SK-MEL-5 (cell line): Measurements from ENCODE around the gene NCDN. TPM values are rescaled to one million over a fixed set of nuclear protein-coding genes. Genes with fewer than 3 reads are reported as not detected.

ENCODE experiments used
- DNase-seq: peaks from one replicate; pipeline ENCODE4 v3.0.0-alpha.2; 2016; ENCODE audit warnings: low read depth, low spot score
- in situ Hi-C: cut with HindIII; loops from 2 replicates; pipeline ENCODE4 v1.10.0; 2016; ENCODE audit warnings: low sequenced_read_pairs, high pct_unique_total_duplicates, low pct_unique_long_range_greater_than_20kb
- polyA plus RNA-seq, 2 experiments: library from polyadenylated mRNA; depleted of rRNA; stranded (reverse); fragments of >200 nt; gene quantifications; 2 replicates each; pipeline ENCODE4 v1.2.3, GENCODE V29; 2015
- total RNA-seq: library from RNA; depleted of rRNA; stranded (reverse); fragments of >200 nt; shearing (Covaris generic); gene quantifications from 2 replicates; pipeline ENCODE4 v1.2.3, GENCODE V29; 2014; rRNA removed

The NCDN gene, protein sequence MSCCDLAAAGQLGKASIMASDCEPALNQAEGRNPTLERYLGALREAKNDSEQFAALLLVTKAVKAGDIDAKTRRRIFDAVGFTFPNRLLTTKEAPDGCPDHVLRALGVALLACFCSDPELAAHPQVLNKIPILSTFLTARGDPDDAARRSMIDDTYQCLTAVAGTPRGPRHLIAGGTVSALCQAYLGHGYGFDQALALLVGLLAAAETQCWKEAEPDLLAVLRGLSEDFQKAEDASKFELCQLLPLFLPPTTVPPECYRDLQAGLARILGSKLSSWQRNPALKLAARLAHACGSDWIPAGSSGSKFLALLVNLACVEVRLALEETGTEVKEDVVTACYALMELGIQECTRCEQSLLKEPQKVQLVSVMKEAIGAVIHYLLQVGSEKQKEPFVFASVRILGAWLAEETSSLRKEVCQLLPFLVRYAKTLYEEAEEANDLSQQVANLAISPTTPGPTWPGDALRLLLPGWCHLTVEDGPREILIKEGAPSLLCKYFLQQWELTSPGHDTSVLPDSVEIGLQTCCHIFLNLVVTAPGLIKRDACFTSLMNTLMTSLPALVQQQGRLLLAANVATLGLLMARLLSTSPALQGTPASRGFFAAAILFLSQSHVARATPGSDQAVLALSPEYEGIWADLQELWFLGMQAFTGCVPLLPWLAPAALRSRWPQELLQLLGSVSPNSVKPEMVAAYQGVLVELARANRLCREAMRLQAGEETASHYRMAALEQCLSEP
- total RNA-seq, result 13.4 and 16.2 TPM in 2 replicates
- 52.8 and 59.0 TPM in 2 replicates for polyA plus RNA-seq (2015; cell fraction: cytosol; rRNA removed)
- polyA plus RNA-seq (2015; cell fraction: nucleus; rRNA removed), result 45.8 and 48.9 TPM in 2 replicates

DNA sequence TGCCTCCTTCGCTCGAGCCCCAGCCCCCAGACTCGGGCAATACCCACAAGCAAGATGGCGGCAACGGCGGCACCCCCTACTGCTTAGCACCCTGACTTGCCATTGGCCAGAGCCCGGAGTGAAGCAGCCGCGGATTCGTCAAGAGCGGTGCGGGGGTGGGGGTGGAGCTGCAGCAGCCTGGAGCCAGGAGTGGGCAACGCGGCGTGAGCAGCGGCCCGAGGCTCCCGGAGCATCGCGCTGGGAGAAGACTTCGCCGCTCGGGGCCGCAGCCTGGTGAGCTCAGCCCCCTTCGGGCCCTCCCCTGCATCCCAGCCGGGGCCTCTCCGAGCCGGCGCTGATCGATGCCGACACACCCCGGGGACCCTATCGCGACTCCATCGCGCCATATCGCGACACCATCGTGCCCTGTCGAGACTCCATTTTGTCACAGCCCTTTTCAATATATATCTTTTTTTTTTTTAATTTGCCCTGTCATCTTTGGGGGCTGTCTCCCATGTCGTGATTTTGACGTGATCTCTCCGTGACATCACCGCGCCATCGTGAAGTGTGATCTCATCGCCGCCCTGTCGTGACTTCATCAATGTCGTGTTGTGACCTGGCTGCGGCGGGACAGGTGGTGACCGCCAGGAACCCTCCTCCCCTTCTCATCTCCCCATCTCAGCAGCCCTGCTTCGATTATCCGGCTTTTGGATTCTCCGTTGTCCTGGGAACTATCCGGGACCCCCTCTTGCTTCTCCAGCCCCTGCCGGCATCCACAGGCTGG, at the start of gene NCDN:
Gene NCDN (plus strand): TSS at position 189 of the 763 bp plus-strand sequence. CDS start 392 bp downstream, at position 581.
- DNase-seq, result peak; percentile 95
- in situ Hi-C loops, result no loop called here

DNA sequence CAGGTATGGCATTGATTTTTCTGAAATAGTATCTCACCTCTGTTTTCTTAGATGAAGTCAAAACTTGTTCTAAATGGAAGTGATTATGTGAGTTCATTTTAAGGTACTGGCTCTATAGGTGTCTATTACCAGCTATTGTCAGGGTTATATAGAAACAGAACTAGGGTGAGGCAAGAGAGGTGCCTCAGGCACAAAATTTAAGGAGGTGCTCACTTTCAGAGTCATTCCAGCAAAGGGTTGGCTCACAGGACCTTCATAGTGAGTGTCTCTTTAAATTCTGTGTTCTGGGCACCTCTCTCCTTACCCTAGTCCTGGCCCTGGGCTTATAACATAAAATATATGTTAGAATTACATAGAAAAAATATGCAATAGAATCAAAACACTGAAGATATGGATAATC, 49.7 kb upstream of the NCDN start:
- no peak for DNase-seq
- in situ Hi-C loops, result no loop called here

DNA sequence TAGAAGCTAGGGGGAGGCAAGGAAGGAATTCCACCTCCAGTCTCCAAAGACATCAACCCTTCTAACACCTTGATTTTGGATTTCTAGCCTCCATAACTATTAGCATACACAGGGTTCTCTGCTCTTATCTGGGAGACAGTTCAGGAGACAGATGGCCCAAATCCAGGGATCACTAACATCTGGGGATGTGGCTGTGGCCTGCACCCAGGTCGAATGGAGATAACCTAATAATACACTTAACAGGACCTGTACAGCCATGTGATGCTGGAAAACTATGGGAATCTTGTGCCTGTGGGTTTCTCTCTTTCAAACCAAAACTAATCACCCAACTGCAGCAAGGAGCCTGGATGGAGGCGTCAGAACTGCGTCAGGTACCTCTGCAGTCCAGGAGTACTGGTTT, 48.0 kb upstream of the NCDN start:
- DNase-seq, result no peak
- in situ Hi-C loops, result no loop called here

DNA sequence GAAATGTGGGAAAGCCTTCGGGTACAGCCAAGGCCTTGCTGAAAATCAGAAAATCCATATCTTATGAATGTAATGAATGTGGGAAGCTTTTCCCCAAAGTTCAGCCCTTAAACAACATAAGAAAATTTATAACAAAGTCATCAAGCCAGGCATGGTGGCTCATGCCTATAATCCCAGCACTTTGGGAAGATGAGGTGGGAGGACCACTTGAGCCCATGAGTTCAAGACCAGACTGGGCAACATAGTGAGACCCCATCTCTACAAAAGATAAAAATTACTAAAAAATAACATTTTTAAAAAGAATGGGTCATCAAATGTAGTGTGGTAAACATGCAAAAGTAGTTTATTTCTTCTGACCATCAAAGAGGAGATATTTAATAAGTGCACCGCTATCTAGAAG, 46.3 kb upstream of the NCDN start:
- in situ Hi-C loops, result no loop called here
- no peak for DNase-seq

DNA sequence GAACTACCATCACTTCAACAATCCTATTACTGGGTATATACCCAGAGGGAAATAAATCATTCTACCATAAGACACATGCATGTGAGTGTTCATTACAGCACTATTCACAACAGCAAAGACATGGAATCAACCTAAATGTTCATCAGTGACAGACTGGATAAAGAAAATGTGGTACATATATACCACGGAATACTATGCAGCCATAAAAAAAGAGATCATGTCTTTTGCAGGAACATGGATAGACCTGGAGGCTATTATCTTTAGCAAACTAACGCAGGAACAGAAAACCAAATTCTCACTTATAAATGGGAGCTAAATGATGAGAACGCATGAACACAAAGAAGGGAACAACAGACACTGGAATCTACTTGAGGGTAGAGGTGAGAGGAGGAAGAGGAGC, 39.4 kb upstream of the NCDN start:
- in situ Hi-C loops, result no loop called here
- no peak for DNase-seq

DNA sequence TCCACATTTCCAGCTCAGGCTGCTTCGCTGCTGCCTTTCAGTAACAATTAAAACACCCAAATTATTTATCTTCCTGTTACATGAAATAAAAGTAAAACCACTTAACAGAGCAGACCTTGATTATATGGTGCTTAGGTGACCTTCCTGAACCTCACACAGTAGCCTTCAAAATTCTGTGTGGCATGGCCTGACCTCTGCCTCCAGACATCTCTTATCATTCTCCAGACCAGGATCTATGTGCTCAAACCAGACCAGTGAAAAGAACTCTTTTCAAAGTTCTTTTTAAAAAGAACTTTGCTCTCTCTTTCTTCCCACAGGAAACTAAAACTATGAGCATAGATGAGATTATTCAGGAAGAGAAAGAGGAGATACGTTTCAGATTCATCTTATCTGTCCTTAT, 38.2 kb upstream of the NCDN start:
- DNase-seq, result no peak
- in situ Hi-C loops, result no loop called here

DNA sequence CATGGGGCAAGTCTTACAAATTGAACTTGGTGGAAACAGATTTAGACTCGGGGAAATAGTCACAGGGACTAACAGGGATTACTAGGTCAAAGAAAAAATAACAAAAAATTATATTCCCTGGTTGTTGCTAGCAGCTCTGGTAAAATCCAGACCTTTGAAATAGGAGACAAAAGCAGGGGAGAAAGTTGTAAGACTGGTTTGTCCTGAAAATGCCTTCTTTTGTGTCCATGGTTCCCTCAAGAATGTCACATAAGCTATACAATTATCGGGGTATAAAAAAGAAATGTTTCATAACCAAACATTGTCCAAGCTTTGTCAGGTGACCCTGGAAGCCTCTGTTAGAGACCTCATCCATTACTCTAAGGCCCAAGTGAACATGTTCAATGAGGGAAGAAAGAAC, 33.5 kb upstream of the NCDN start:
- in situ Hi-C loops, result no loop called here
- DNase-seq, result no peak

DNA sequence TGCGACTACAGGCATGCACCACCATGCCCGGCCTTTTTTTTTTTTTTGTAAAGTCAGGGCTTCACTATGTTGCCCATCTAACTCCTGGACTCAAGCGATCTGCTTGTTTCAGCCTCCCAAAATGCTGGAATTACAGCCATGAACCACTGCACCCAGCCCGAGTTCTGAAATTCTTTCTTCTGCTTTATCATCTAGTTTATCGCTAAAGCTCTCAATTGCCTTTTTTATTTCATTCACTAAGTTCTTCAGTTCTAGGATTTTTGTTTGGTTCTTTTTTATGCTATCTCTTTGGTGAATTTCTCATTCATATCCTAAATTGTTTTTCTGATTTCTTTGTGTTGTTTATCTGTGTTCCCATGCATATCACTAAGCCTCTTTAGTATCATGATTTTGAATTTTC, 27.4 kb upstream of the NCDN start:
- in situ Hi-C loops, result no loop called here
- no peak for DNase-seq

DNA sequence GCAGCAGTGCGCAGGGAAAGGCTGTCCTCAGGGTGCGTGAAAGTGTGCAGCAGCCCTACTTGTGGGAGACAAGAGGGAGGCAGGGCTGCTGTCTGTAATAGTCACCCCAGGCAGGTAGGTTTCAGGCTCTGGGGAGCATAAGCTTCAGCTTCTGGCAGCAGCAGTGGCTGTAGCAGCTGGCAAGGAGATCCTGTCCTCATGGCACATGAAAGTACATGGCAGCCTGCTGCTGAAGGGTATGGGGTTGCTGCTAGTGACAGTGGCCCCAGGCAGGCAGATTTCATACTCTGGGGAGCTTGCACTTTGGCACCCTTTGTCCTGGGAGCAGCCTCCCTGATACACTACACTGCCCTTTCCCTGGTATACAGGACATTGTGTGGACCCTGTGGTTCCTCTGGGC, 26.7 kb upstream of the NCDN start:
- DNase-seq, result no peak
- in situ Hi-C loops, result no loop called here

DNA sequence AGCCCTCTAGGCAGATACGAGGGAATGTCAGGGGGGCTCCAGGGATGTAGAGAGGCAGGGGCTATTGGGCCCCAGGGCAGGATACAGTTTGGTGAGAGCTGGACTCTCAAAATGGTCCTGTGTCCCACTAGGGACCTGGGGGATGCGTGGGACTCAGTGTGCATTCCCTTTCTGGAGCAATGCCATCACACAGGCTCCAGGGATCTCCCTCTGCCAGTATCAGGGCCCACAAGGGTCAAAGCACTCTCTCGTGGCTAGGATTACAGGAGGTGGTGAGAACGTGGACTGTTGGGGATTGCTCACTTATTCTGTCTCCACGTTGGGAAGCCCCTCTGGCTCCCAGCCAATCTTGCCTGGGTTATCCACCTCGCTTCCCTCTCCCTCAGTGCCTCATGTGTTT, 26.2 kb upstream of the NCDN start:
- no peak for DNase-seq
- in situ Hi-C loops, result no loop called here

DNA sequence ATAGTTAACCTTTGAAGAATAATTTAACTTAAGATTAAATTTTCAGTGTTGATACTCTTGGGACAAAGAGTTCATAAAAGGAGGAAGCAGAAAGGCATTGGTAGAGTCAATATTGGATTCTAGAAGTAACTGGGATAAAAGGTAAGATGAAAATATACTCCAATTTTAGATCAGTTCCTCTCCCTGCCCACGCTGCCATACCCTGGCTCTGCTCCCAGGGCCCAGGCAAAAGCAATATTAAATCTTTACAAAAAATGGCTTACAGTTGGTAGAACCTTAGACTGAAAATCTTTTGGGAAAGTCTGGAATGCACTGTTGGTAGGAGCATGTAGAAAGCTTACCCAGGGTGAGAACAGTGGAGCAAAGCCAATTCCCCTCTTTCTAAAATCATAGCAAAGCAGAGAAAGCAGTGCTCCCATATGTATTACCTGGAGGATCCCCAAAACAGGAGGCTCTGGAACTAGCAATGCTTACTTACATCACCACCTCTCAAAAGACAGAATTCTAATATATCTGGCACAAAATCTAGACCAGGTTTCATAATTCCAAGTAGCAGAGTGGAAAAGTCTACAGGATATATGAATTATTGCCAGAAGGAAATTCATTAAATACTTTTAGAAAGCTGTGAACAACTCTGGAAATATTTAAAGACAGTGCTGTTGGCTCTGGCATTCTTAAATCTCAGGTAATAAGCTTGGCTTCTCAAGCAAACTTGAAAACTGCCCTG, 24.9 kb upstream of the NCDN start:
- in situ Hi-C loops, result no loop called here

DNA sequence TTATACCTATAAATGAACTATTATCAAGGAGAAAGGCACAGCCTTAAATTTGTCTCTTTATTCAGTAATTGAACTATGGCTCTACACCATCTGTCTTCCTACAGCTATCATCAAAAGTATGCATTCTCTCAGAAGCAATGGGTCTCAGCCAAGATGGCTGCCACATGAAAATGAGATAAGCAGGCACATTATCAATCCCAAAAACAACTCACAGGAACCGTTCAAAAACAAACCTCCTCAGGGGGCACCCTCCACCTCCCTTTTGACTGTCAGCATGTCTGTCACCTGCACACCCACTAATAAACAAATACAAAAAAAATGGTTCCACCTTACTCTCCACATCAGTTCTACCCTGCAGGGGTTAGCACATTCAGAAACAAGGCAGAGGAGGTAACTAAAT, 24.0 kb upstream of the NCDN start:
- DNase-seq, result no peak
- in situ Hi-C loops, result no loop called here

More for the DNA sequence above, 24.9 kb upstream of the NCDN start:
- no peak for DNase-seq

DNA sequence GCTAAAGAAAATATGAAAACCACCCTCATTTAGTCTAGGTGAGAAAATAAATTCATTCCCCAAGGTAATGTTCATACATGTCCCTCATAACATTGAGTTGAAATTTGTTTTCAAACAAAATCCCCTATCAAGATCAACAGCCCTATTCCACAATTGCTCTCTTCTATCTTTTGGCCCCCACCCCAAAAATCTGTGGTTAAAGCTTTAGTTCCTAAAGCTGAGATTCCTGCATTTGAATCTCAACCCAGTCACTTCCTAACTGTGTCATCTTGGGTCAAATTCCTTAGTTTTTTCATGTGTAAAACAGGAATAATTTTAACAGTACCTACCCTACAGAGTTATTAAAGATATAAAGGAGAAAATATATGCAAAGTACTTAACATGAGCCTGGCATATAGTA, 22.4 kb upstream of the NCDN start:
- no peak for DNase-seq
- in situ Hi-C loops, result no loop called here

DNA sequence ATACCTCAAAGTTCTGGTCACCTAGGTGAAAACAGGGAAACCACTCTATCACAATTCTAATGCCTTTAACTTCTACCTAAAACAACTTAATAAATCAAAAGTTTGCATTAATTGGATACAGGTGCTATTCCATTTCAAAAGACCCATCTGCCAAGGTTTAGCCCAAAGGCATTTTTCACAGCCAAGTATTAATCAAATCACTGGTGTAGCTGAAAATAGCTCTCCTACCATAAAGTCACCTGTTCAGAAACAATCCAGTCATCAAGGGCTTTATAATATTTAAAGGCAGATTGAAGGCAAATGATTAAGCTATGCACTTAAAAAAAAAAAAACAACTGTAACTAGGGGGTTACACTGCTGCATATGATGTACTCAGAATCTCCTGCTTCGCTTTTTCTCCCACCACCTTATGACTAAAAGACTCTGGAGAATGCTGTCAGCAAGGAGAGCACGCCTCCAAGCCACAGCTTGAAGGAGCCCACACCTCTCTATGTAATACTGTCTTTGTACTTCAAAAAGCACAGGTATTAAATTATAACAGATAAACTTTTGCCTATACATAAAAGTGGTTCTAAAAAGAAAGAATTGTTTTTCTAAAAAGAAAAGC, 20.9 kb upstream of the NCDN start:
- in situ Hi-C loops, result no loop called here
- no peak for DNase-seq

DNA sequence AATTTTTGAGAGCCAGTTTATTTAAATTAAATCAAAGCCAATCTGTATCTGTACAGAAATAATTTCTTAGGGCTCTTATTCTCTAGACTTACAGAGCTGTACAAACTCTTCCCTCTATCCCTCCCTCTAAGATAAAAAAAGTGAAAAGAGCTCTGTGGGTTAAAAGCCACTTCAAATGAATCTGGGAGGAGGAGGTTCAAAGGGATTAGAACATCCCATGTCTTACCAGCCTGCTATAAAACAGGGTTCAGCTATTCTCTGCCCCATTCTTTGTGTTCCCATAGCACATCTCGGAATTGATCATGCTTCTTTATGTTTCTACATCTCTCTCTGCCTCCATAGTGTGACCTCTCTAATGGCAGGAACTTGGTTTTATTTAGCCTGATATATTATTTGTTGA, 19.8 kb upstream of the NCDN start:
- in situ Hi-C loops, result no loop called here
- no peak for DNase-seq

DNA sequence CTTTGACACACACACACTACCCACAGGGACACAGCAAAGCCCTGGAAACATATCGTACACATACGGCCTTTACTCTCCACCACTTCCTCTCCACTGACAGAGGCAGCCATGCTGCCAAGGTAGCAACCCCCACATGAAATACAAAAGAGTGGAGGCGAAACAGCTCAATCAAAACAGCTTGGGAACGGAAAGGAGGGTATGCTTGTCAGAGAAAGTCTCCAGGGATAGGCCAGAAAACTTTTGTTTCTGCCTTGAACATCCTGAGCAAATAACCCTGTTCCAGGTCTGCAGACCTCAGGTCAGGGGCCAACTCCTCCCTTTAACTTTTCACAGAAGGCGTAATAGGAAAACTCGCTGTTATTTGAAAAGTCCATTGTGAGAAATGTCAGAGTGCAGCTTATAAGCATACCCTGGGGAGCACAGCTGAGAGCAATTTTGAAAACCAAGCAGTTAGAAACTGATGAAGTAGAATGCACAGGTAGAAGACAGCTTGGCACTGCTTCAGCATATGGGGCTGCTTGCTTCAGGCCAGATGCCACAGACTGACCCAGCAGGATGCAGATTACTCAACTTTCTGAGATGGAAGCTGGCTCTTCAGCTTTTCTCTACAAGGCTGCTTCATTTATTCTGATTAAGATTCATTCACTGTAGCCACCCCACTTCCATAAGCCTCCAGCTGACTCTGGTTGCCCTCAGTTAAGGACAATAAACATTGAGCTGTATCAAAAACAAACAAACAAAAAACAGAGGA, 18.4 kb upstream of the NCDN start:
- DNase-seq, result no peak
- in situ Hi-C loops, result no loop called here

DNA sequence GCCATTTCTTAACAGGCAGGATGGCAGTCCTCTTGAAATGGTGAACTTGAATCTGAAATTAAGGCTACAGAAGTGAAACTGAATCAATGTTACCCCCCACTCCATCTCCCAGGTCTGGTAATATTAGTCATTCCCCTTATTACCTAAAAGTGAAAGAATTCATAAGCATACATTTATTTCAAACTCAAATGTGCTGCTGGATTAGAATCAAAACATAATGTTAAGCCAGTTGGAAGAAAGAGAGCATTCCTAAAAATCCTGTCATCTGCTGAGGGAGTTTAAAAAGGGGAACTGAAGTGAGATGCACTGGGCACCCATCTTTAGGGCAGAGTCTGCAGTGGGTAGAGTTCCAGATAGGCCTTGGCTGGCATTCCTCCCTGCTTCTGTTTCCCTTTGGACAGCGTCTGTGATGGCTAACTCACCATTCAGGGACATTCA, 17.8 kb upstream of the NCDN start:
- in situ Hi-C loops, result no loop called here
- DNase-seq, result no peak
